Brain microvascular endothelial cell (primary cell): ENCODE measurements around the gene TIMM21.

Experiments used
- DNase-seq: peaks from one replicate; pipeline ENCODE4 v3.0.0-alpha.2; 2020
- H3K27ac ChIP-seq: fragments of 250-450 bp; sonication (Bioruptor Pico); 2 replicates; pipeline ENCODE4 v1.5.1; 2020; ENCODE audit warnings: mild to moderate bottlenecking, moderate library complexity
- H3K27me3 ChIP-seq: fragments of 250-450 bp; sonication (Bioruptor Pico); replicated peaks from 2 replicates; pipeline ENCODE4 v1.5.1; 2020; ENCODE audit warnings: mild to moderate bottlenecking
- H3K36me3 ChIP-seq: fragments of 250-450 bp; sonication (Bioruptor Pico); replicated peaks from 2 replicates; pipeline ENCODE4 v1.5.1; 2020; ENCODE audit warnings: mild to moderate bottlenecking
- H3K4me3 ChIP-seq: 2 replicates; pipeline ENCODE4 v1.5.1; 2011; ENCODE audit warnings: low read depth, mild to moderate bottlenecking, control low read depth, low read length, moderate library complexity
- CTCF ChIP-seq: IDR thresholded peaks from 2 replicates; pipeline ENCODE4 v1.5.1; 2011; ENCODE audit warnings: low read depth, mild to moderate bottlenecking, moderate library complexity, low read length, control low read depth, inconsistent platforms; ENCODE audit errors: missing control alignments
- in situ Hi-C: cut with HindIII; loops from 2 replicates; pipeline ENCODE4 v1.10.0; 2017; ENCODE audit warnings: low sequenced_read_pairs, low pct_ligation_motif_present

The TIMM21 gene

GRCh38 chr18:74184875-74185274 lies 36.6 kb downstream of the TIMM21 start:
- Histone ChIP-seq H3K4me3 (no peak overlapping the region), H3K36me3 (no peaks in the 10 kb centered on the region), H3K27ac (no peak overlapping the region), H3K27me3 (no peaks in the 10 kb centered on the region)
- no peak for DNase-seq
- TF ChIP-seq CTCF = no peak
- in situ Hi-C loops = loop anchor here (25.0 kb wide), 1 partner anchor 152 kb away; no protein-coding TSS in a partner anchor

GRCh38 chr18:74185860-74186259 lies 37.5 kb downstream of the TIMM21 start:
- Histone ChIP-seq H3K36me3 (no peaks in the 10 kb centered on the region), H3K27ac (no peak overlapping the region), H3K27me3 (no peaks in the 10 kb centered on the region), H3K4me3 (no peak overlapping the region)
- no peak for TF ChIP-seq CTCF
- no peak for DNase-seq
- in situ Hi-C loops = loop anchor here (25.0 kb wide), 1 partner anchor 151 kb away; no protein-coding TSS in a partner anchor

GRCh38 chr18:74186661-74187060 lies 38.3 kb downstream of the TIMM21 start:
- H3K36me3 ChIP-seq = no peaks in the 10 kb centered on the region
- H3K27ac ChIP-seq = no peak overlapping the region
- in situ Hi-C loops = loop anchor here (25.0 kb wide), 1 partner anchor 151 kb away; no protein-coding TSS in a partner anchor
- no peak for DNase-seq
- no peak overlapping the region for H3K4me3 ChIP-seq
- TF ChIP-seq CTCF = no peak
- no peaks in the 10 kb centered on the region for H3K27me3 ChIP-seq

- H3K36me3 ChIP-seq = no peaks in the 10 kb centered on the region
- DNase-seq = no peak
- no peak overlapping the region for H3K27ac ChIP-seq
- in situ Hi-C loops = loop anchor here (25.0 kb wide), 1 partner anchor 147 kb away; no protein-coding TSS in a partner anchor
- H3K27me3 ChIP-seq = no peaks in the 10 kb centered on the region
- TF ChIP-seq CTCF = no peak
- no peak overlapping the region for H3K4me3 ChIP-seq
Observed at GRCh38 chr18:74190086-74190485, 41.8 kb downstream of the TIMM21 start.

- in situ Hi-C loops = loop anchor here (25.0 kb wide), 1 partner anchor 146 kb away; no protein-coding TSS in a partner anchor
- DNase-seq = no peak
- Histone ChIP-seq H3K4me3 (no peak overlapping the region), H3K27ac (no peak overlapping the region), H3K36me3 (no peaks in the 10 kb centered on the region), H3K27me3 (no peaks in the 10 kb centered on the region)
- TF ChIP-seq CTCF = no peak
Observed at GRCh38 chr18:74191577-74191976, 43.3 kb downstream of the TIMM21 start.

- no peak overlapping the region for H3K27ac ChIP-seq
- in situ Hi-C loops = loop anchor here (25.0 kb wide), 1 partner anchor 143 kb away; no protein-coding TSS in a partner anchor
- DNase-seq = no peak
Observed at GRCh38 chr18:74194691-74195090, 46.4 kb downstream of the TIMM21 start.

More at GRCh38 chr18:74194691-74195090, 46.4 kb downstream of the TIMM21 start:
- no peaks in the 10 kb centered on the region for H3K36me3 ChIP-seq
- TF ChIP-seq CTCF = no peak
- H3K4me3 ChIP-seq = no peak overlapping the region
- no peaks in the 10 kb centered on the region for H3K27me3 ChIP-seq
